ENCODE results near the gene DNAAF6.

Gene DNAAF6

GRCh38 chrX:107206697-107207065, 270 bp downstream of the DNAAF6 start:
- Histone ChIP-seq H3K36me3 (ENCODE audit: control insufficient read depth, insufficient read depth, low read length) (no peaks in the 10 kb centered on the region), H3K9me3 (ENCODE audit: control insufficient read depth, low read length) (no peaks in the 10 kb centered on the region), H3K27me3 (ENCODE audit: control insufficient read depth, insufficient read depth, low read length) (no peaks in the 10 kb centered on the region), H2AFZ (peak overlapping the region; percentile 17), H3K4me1 (no peaks in the 10 kb centered on the region), H3K4me2 (ENCODE audit: low read length) (peak overlapping the region; percentile 28), H3K79me2 (no peaks in the 10 kb centered on the region), H3K9ac (no peak overlapping the region), H3K27ac (no peak overlapping the region), H3K4me3 (ENCODE audit: low read depth, low read length) (peak overlapping the region; percentile 65)
- no peak for TF ChIP-seq CTCF (IDR thresholded peaks at IDR 0.05)

GRCh38 chrX:107207089-107207488, 678 bp downstream of the DNAAF6 start:
- Histone ChIP-seq H3K27ac (no peak overlapping the region), H3K36me3 (ENCODE audit: control insufficient read depth, insufficient read depth, low read length) (no peaks in the 10 kb centered on the region), H3K4me3 (ENCODE audit: low read depth, low read length) (no peak overlapping the region), H3K9me3 (ENCODE audit: control insufficient read depth, low read length) (no peaks in the 10 kb centered on the region), H3K9ac (no peak overlapping the region), H2AFZ (no peak overlapping the region), H3K4me1 (no peaks in the 10 kb centered on the region), H3K4me2 (ENCODE audit: low read length) (no peak overlapping the region), H3K27me3 (ENCODE audit: control insufficient read depth, insufficient read depth, low read length) (no peaks in the 10 kb centered on the region), H3K79me2 (no peaks in the 10 kb centered on the region)
- TF ChIP-seq CTCF (IDR thresholded peaks at IDR 0.05): no peak

GRCh38 chrX:107207943-107208342, 1.5 kb downstream of the DNAAF6 start:
- Histone ChIP-seq H3K4me2 (ENCODE audit: low read length) (no peak overlapping the region), H3K4me3 (ENCODE audit: low read depth, low read length) (no peak overlapping the region), H3K27ac (no peak overlapping the region), H3K27me3 (ENCODE audit: control insufficient read depth, insufficient read depth, low read length) (no peaks in the 10 kb centered on the region), H3K9ac (no peak overlapping the region), H3K9me3 (ENCODE audit: control insufficient read depth, low read length) (no peaks in the 10 kb centered on the region), H3K36me3 (ENCODE audit: control insufficient read depth, insufficient read depth, low read length) (no peaks in the 10 kb centered on the region), H3K4me1 (no peaks in the 10 kb centered on the region), H3K79me2 (no peaks in the 10 kb centered on the region), H2AFZ (no peak overlapping the region)
- no peak for TF ChIP-seq CTCF (IDR thresholded peaks at IDR 0.05)

GRCh38 chrX:107213477-107213876, 7.1 kb downstream of the DNAAF6 start:
- Histone ChIP-seq H3K9me3 (ENCODE audit: control insufficient read depth, low read length) (no peaks in the 10 kb centered on the region), H3K27ac (no peak overlapping the region), H3K4me1 (no peaks in the 10 kb centered on the region), H3K4me3 (ENCODE audit: low read depth, low read length) (no peak overlapping the region), H3K9ac (no peak overlapping the region), H3K36me3 (ENCODE audit: control insufficient read depth, insufficient read depth, low read length) (no peaks in the 10 kb centered on the region), H3K4me2 (ENCODE audit: low read length) (no peak overlapping the region), H3K79me2 (no peaks in the 10 kb centered on the region), H2AFZ (no peak overlapping the region), H3K27me3 (ENCODE audit: control insufficient read depth, insufficient read depth, low read length) (no peaks in the 10 kb centered on the region)
- no peak for TF ChIP-seq CTCF (IDR thresholded peaks at IDR 0.05)

GRCh38 chrX:107226757-107227156, 20.3 kb downstream of the DNAAF6 start:
- H3K27me3 ChIP-seq (ENCODE audit: control insufficient read depth, insufficient read depth, low read length): no peaks in the 10 kb centered on the region
- no peak overlapping the region for H3K27ac ChIP-seq
- H3K4me1 ChIP-seq: no peaks in the 10 kb centered on the region
- no peaks in the 10 kb centered on the region for H3K79me2 ChIP-seq
- H2AFZ ChIP-seq: no peak overlapping the region
- no peak overlapping the region for H3K4me3 ChIP-seq (ENCODE audit: low read depth, low read length)
- no peak for TF ChIP-seq CTCF (IDR thresholded peaks at IDR 0.05)
- H3K9ac ChIP-seq: no peak overlapping the region
- no peaks in the 10 kb centered on the region for H3K36me3 ChIP-seq (ENCODE audit: control insufficient read depth, insufficient read depth, low read length)
- H3K9me3 ChIP-seq (ENCODE audit: control insufficient read depth, low read length): no peaks in the 10 kb centered on the region
- no peak overlapping the region for H3K4me2 ChIP-seq (ENCODE audit: low read length)

All from parathyroid adenoma (tissue), 2 donors.